Endometrial microvascular endothelial cells (primary cell): Measurements from ENCODE around the gene PMPCA. TPM values are rescaled to one million over a fixed set of nuclear protein-coding genes. Genes with fewer than 3 reads are reported as not detected.

Experiments
- in situ Hi-C: cut with HindIII; loops from 2 replicates; pipeline ENCODE4 v1.10.0; 2017; ENCODE audit warnings: low sequenced_read_pairs, low pct_unique_long_range_greater_than_20kb; ENCODE audit errors: inconsistent ontology term
- total RNA-seq: library from RNA; depleted of rRNA; stranded (reverse); fragments of >200 nt; gene quantifications from one replicate; pipeline ENCODE4 v1.2.3, GENCODE V29; 2015; ENCODE audit errors: inconsistent ontology term

PMPCA gene
- total RNA-seq, 1 donor from 2014 or later = 57.7 TPM

GRCh38 chr9:136443087-136443486, 32.6 kb downstream of the PMPCA start:
- in situ Hi-C loops = no loop called here

DNA sequence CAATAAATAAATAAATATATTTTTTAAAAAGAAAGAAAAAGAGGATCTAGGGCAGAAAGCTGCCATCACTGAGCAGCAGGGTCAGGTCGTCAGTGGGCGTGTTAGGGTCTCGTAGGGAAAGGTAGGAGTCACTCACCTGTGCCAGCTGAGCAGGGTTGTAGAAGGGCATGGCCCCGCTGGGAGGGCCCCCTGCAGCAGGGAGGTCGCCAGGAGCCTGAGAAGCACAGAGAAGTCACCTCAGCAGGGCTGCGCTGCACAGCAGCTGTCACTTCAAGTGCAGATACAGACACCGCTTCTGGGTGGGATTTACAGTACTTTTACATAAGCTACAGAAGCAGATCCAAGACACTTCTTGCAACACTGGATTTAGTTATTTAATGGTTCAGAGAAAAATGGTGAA, 33.2 kb downstream of the PMPCA start:
- in situ Hi-C loops = no loop called here

DNA sequence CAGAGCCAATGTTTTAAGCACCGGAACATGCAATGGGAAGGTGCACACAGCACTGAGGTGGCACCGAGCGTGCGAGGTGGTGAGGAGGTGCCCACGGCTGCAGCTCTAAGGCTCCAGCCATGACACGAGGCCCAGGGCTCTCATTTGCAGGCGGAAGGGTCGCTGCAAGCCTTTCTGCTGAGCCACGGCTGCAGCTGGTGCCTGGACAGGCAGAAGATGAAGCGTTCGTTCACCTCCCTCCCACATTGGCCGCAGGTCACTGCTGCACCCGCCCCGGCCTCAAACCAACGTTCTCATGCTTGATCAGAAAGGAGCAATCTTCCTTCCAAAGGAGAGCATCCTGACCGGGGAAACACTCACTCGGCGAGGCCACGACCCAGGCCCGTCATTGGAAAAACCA, 33.6 kb downstream of the PMPCA start:
- in situ Hi-C loops = no loop called here

DNA sequence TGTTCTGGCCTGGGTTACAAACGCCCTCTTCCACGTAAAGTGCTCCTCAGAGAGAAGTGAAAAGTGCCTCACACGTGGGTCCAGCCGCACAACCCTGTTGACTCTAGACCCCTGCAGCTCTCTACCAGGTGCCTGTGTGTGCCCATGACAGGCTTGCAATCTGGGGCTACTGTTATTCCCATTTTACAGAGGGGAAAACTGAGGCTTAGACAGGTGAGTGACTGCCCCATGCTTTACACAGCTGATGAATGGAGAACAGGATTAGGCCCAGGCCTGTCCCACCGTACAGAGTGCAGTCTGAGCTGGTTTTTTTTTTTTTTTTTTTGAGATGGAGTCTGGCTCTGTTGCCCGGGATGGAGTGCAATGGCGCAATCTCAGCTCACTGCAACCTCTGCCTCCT, 35.3 kb downstream of the PMPCA start:
- in situ Hi-C loops = no loop called here

GRCh38 chr9:136447173-136447778, 36.8 kb downstream of the PMPCA start:
- in situ Hi-C loops = no loop called here

DNA sequence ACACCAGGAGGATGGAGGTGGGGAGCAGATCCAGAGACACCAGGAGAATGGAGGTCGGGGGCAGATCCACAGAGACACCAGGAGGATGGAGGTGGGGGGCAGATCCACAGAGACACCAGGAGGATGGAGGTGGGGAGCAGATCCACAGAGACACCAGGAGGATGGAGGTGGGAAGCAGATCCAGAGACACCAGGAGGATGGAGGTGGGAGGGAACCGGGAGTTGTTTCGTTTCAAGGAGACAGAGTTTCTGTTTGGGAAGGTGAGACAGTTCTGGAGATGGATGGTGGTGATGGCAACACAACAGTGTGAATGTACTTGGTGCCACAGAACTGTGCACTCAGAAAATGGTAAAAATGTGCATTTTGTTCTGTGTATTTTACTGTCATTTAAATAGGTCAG, 38.2 kb downstream of the PMPCA start:
- in situ Hi-C loops = no loop called here

GRCh38 chr9:136451221-136451877, 40.9 kb downstream of the PMPCA start:
- in situ Hi-C loops = no loop called here

DNA sequence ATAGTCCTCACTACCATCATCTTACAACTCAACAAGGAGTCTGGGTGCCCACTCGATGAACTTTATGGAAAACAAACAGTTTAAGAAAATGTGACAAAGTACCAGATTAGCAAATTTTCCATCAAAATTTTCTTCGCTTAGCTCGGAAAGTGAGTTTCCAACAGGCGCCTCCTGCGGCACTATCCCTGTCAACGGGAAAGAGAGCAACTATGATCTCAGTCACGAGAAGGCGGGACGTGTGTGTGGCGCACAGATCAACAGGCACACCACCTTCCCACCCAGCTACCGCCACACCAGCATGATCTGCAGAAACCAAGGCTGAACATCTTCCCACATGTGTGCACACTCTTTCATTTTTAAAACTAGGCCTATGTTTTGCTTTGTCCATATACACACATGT, 42.9 kb downstream of the PMPCA start:
- in situ Hi-C loops = no loop called here

- in situ Hi-C loops = no loop called here
Observed at GRCh38 chr9:136454026-136454796, 43.8 kb downstream of the PMPCA start.

DNA sequence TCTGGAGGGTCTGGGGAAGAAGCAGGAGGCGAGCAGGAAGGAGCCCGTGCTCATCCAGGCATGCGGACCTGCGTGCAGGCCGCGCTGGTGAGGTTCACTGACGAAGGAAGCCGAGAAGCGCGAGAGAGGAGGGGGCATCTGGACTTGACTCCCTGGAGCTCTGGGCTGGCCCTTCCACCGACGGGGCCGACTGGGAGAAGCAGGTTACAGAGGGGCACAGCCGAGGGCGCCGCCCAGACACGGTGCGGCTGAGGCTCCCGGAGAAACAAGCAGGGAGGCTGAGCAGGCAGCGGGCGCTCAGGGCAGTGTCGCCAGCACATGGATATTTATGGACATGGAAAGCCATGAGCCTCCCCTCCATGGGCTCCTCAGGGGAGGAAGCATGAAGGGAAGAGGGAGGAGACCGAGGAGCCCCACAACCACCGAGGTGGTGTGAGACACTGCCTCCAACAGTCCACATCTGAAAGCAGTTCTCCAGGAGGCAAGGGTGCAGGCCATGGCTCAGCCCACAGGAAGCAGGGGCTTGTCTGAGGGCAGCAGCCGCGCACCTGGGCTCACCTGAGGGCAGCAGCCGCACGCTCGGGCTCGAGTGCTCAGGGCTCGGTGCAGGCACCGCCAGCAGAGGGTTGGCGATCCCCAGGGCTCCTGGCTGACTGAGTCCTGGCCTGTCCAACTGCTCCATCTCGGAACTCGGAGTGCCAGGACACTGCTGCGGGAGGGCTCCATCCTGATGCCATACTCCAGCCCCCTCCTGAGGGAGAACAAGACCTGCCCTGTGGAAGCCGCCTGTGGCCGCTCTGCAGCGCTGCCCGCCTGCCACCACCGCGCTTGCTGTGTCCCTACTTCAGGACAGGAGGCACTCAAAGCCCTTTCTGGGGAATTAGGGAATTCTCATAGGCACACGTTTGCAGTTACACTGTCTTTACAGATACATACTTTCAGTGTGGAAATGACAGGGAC, 44.9 kb downstream of the PMPCA start:
- in situ Hi-C loops = no loop called here

GRCh38 chr9:136456258-136456657, 45.8 kb downstream of the PMPCA start:
- in situ Hi-C loops = no loop called here

DNA sequence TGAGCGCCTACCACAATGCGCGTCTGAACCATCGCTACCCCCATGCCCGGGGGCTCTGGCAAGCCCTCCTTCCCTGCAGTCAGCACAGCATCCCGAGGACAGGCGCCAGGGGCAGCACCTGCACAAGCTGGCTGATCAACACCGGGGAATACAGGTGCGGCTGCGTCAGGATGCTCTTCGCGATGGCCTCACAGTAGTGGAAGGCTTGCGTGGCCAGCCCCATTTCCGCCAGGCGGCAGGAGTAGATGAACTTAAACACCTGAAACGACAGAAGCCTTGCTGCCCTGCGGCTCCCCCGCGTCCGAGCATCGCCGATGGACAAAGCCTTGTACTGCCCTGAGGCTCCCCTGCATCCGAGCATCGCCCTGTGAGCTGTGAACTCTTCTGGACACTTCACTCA, 46.9 kb downstream of the PMPCA start:
- in situ Hi-C loops = no loop called here

DNA sequence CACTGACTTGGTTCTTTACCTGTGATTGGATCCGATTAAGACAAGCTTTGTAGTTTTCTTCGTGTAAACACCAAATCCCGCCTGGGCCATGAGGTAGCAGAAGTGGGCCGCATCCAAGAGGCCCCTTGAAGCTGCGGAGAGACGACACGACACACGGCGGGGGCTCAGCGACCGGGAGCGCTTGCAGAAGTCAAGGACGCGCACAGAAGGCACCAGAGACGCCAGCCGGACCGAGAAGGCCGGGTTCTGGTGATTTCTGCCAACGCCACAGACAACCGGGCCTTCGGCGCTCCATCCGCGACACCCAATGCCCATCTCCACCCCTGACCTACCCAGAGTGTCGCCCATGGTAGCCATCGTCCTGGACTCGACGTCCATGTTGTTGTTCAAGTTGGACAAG, 49.0 kb downstream of the PMPCA start:
- in situ Hi-C loops = no loop called here

DNA sequence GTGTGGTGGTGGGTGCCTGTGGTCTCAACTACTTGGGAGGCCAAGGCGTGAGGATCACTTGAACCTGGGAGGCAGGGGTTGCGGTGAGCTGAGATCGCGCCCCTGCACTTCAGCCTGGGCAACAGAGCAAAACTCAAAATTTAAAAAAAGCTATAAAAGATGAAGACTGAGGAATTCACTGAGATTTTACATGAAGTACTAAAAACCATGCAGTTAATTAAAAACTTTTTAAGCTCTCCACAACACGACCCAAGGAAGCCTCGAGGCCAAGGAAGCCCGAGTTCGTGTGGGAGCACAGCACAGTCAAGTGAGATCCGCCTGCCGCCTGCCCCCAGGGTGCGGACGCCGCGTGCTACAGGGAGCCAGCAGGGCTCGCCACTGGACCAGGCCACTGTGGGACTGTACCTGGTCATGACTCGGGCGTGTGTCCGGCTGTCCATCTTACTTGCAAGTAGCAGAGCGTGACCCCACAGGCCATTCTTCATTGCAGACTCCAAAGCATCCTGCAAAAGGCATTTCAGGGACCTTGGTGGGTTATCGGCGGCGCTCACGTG, 50.4 kb downstream of the PMPCA start:
- in situ Hi-C loops = no loop called here

DNA sequence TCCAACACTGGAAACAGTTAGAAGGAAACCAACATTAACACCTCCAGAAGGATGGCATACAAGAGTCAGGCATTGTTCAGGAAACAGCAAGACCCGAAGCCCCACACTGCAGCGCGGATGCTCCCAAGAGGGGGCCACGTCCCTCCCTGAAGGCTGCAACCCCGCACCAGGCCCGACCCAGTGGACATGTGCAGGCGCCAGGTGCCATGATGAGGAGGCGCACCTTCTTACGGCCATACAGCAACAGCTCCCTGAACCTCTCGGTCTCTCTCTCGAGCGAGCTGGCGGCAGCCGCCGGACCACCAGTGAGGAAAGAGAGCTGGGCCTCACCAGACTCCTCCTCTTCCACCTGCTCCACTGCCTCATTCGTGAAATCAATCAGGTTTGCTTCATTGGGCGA, 52.2 kb downstream of the PMPCA start:
- in situ Hi-C loops = no loop called here

DNA sequence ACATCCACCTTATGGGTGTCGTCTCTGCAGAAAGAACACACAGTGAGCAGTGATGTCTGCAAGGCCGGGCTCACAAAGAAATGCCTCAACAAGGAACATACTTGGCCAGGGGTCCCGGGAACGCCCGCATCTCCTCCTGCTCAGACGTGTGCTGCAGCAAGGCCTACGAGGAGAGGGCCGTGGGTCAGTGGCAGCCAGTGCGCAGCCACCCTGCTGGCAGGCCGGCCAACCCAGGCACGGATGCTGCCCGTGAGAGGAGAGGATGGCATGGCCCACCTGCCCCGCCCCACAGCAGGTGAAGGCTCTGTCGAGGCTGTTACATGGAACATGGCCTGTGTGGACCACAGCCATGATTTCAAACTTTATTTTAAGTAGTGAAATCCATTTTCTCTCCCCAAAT, 53.1 kb downstream of the PMPCA start:
- in situ Hi-C loops = no loop called here

DNA sequence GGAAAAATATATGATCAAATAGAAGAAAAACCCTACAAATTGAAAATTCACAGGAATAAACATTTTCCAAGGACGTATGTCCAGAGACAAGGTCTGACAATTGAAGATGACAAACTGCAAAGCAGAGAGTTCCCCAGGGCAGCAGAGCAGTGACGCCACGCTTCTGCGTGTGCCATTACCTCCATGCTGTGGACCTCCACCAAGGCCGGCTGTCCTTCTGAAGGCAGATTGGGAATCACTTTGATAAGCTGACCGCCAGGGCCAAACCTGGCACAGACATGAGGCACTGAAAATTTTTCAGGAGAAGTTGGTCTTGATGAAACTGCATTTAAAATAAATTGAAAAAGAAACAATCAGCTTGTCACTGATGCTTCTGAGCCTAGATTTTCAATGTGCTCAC, 53.8 kb downstream of the PMPCA start:
- in situ Hi-C loops = no loop called here

- in situ Hi-C loops = no loop called here
Observed at GRCh38 chr9:136465500-136466154, 55.2 kb downstream of the PMPCA start.
